ENCODE data around the gene TMEM117. TPM values are rescaled to one million over a fixed set of nuclear protein-coding genes. Genes with fewer than 3 reads are reported as not detected.

Gene TMEM117
- total RNA-seq, 1 donor from 2014 or later: not detected

DNA sequence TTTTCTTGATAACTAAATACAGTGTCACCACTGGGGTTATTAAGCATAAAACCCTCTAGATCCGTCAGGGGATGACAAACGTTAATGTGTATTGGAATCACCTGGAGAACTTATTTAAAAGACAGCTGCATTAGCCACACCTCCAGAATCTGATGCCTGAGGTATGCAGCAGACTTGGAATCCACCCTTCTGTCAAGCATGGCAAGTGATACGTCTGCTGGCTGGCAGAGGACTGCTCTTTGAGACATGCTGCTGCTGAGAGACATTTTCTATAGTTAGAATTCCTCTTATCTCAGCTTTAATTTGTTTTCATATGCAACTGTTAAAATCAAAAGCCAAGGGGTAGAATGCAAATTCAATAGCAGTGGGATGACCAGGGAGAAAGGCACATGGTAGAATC, 544.0 kb downstream of the TMEM117 start:
- Mint-ChIP-seq H3K4me3 (ENCODE audit: unreplicated experiment) (no peak overlapping the region), H3K4me1 (ENCODE audit: low read depth, unreplicated experiment) (peaks cover 64% of the 10 kb centered on the region), H3K9me3 (ENCODE audit: unreplicated experiment) (peaks cover 6% of the 10 kb centered on the region), H3K27me3 (ENCODE audit: unreplicated experiment) (peaks cover 5% of the 10 kb centered on the region), H3K36me3 (ENCODE audit: unreplicated experiment) (no peaks in the 10 kb centered on the region), H3K27ac (ENCODE audit: unreplicated experiment) (peak overlapping the region; percentile 45)
- no peak for TF ChIP-seq CTCF (IDR thresholded peaks at IDR 0.05; ENCODE audit: partially characterized antibody, unreplicated experiment)
- DNase-seq: no peak

GRCh38 chr12:44380861-44381260, 545.0 kb downstream of the TMEM117 start:
- Mint-ChIP-seq H3K27ac (ENCODE audit: unreplicated experiment) (peak overlapping the region; percentile 88), H3K4me3 (ENCODE audit: unreplicated experiment) (no peak overlapping the region), H3K27me3 (ENCODE audit: unreplicated experiment) (peaks cover 5% of the 10 kb centered on the region), H3K9me3 (ENCODE audit: unreplicated experiment) (peaks cover 6% of the 10 kb centered on the region), H3K36me3 (ENCODE audit: unreplicated experiment) (no peaks in the 10 kb centered on the region), H3K4me1 (ENCODE audit: low read depth, unreplicated experiment) (peaks cover 72% of the 10 kb centered on the region)
- no peak for TF ChIP-seq CTCF (IDR thresholded peaks at IDR 0.05; ENCODE audit: partially characterized antibody, unreplicated experiment)
- DNase-seq: no peak

DNA sequence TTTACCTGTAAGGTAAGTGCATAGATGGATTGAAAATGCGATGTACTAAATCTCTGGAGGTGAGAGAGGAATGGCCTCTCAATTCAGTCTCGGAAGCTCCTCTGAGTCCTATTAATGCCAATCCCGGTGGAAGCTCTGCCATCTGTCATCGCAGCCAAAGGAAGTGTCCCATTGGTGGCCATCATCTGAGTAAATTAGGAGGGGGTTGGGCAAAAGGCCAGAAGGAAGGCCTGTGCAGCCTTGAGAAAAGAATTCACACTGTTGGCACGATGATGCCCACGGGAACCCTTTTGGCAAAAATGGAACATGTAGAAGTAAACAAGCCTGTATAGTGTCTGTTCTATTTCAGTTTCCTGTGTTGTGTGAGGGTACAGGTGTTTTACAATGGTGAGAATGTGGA, 545.5 kb downstream of the TMEM117 start:
- Mint-ChIP-seq H3K4me3 (ENCODE audit: unreplicated experiment) (peak overlapping the region; percentile 72), H3K27ac (ENCODE audit: unreplicated experiment) (peak overlapping the region; percentile 88), H3K27me3 (ENCODE audit: unreplicated experiment) (peaks cover 5% of the 10 kb centered on the region), H3K36me3 (ENCODE audit: unreplicated experiment) (no peaks in the 10 kb centered on the region), H3K9me3 (ENCODE audit: unreplicated experiment) (peaks cover 6% of the 10 kb centered on the region), H3K4me1 (ENCODE audit: low read depth, unreplicated experiment) (peaks cover 76% of the 10 kb centered on the region)
- DNase-seq: peak; percentile 56
- no peak for TF ChIP-seq CTCF (IDR thresholded peaks at IDR 0.05; ENCODE audit: partially characterized antibody, unreplicated experiment)

DNA sequence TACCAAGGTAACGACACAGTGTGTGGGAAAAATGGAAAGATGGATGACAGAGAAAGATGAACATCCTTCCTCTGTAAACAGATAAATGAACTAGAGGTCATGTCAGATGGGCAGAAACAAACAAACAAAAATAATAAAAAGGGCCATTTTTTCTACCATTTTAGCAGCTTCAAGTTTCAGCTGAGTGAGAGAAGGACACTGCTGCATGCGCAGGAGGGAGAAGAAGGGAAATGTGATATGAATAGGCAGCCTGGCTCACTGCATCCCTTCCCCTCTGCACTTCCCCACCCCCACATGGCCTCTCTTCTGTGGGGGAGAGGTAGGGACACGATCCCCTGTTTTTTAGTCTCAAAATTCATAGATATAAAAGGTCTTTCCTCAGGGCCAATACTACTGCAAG, 548.3 kb downstream of the TMEM117 start:
- TF ChIP-seq CTCF (IDR thresholded peaks at IDR 0.05; ENCODE audit: partially characterized antibody, unreplicated experiment): no peak
- peaks cover 4% of the 10 kb centered on the region for H3K9me3 Mint-ChIP-seq (ENCODE audit: unreplicated experiment)
- peak overlapping the region; percentile 86 for H3K27ac Mint-ChIP-seq (ENCODE audit: unreplicated experiment)
- peaks cover 3% of the 10 kb centered on the region for H3K27me3 Mint-ChIP-seq (ENCODE audit: unreplicated experiment)
- H3K36me3 Mint-ChIP-seq (ENCODE audit: unreplicated experiment): no peaks in the 10 kb centered on the region
- DNase-seq: no peak
- peaks cover 57% of the 10 kb centered on the region for H3K4me1 Mint-ChIP-seq (ENCODE audit: low read depth, unreplicated experiment)
- H3K4me3 Mint-ChIP-seq (ENCODE audit: unreplicated experiment): peak overlapping the region; percentile 65

- Mint-ChIP-seq H3K36me3 (ENCODE audit: unreplicated experiment) (no peaks in the 10 kb centered on the region), H3K9me3 (ENCODE audit: unreplicated experiment) (peaks cover 2% of the 10 kb centered on the region), H3K27ac (ENCODE audit: unreplicated experiment) (peak overlapping the region; percentile 29), H3K27me3 (ENCODE audit: unreplicated experiment) (no peaks in the 10 kb centered on the region), H3K4me3 (ENCODE audit: unreplicated experiment) (no peak overlapping the region), H3K4me1 (ENCODE audit: low read depth, unreplicated experiment) (peaks cover 45% of the 10 kb centered on the region)
- DNase-seq: no peak
- TF ChIP-seq CTCF (IDR thresholded peaks at IDR 0.05; ENCODE audit: partially characterized antibody, unreplicated experiment): no peak
Measured at GRCh38 chr12:44385964-44386363, 550.1 kb downstream of the TMEM117 start.

Data from glutamatergic neuron (in vitro differentiated cells).